Liver (tissue), 9 donors: Measurements from ENCODE around the gene CADM2. TPM values are rescaled to one million over a fixed set of nuclear protein-coding genes. Genes with fewer than 3 reads are reported as not detected.

Experiments
- DNase-seq: peaks from one replicate; pipeline ENCODE4 v3.0.0-alpha.2; 2017; ENCODE audit warnings: low spot score
- H3K27ac ChIP-seq, 2 donors: one replicate each; pipeline ENCODE4 v1.7.0; 2013; ENCODE audit warnings: inconsistent platforms in 2 of 2, low read length in 2 of 2, control low read depth in 1 of 2, low read depth in 1 of 2, mild to moderate bottlenecking in 1 of 2
- H3K27me3 ChIP-seq, 4 donors: one replicate each; pipeline versions ENCODE4 v1.6.1 to v1.7.0; 2013; ENCODE audit warnings: low read length in 3 of 4, inconsistent platforms in 1 of 4, mild to moderate bottlenecking in 1 of 4, moderate library complexity in 1 of 4; ENCODE audit not compliant: control insufficient read depth in 4 of 4, insufficient read depth in 4 of 4
- H3K36me3 ChIP-seq, 4 donors: one replicate each; pipeline versions ENCODE4 v1.6.1 to v1.7.0; 2013; ENCODE audit warnings: low read length in 3 of 4, mild to moderate bottlenecking in 3 of 4, low read depth in 1 of 4, moderate library complexity in 1 of 4; ENCODE audit not compliant: control insufficient read depth in 4 of 4, insufficient read depth in 3 of 4
- H3K4me1 ChIP-seq, 4 donors: one replicate each; pipeline versions ENCODE4 v1.6.1 to v1.7.0; 2013; ENCODE audit warnings: low read length in 3 of 4, mild to moderate bottlenecking in 3 of 4, moderate library complexity in 1 of 4; ENCODE audit not compliant: control insufficient read depth in 4 of 4, insufficient read depth in 4 of 4
- H3K4me3 ChIP-seq, 3 donors: one replicate each; pipeline versions ENCODE4 v1.6.1 to v1.7.0; 2013; ENCODE audit warnings: low read length in 3 of 3, control low read depth in 1 of 3, low read depth in 1 of 3, mild to moderate bottlenecking in 1 of 3
- H3K9ac ChIP-seq, 2 donors: one replicate each; pipeline ENCODE4 v1.7.0; 2013; ENCODE audit warnings: low read length in 2 of 2, mild to moderate bottlenecking in 2 of 2, moderate library complexity in 2 of 2, control low read depth in 1 of 2, low read depth in 1 of 2
- H3K9me3 ChIP-seq, 4 donors: one replicate each; pipeline versions ENCODE4 v1.6.1 to v1.7.0; 2013; ENCODE audit warnings: low read length in 3 of 4; ENCODE audit not compliant: control insufficient read depth in 4 of 4
- ATF3 ChIP-seq: IDR thresholded peaks from 2 replicates; pipeline ENCODE4 v1.6.1; 2016; ENCODE audit warnings: antibody characterized with exemption
- EGR1 ChIP-seq, 2 donors: IDR thresholded peaks; 2 replicates each; pipeline ENCODE4 v1.6.1; 2016 to 2018; ENCODE audit warnings: antibody characterized with exemption in 2 of 2, low read depth in 2 of 2
- FOXA1 ChIP-seq: IDR thresholded peaks from 2 replicates; pipeline ENCODE4 v1.6.1; 2016; ENCODE audit warnings: antibody characterized with exemption
- FOXA2 ChIP-seq: IDR thresholded peaks from 2 replicates; pipeline ENCODE4 v1.6.1; 2016; ENCODE audit warnings: antibody characterized with exemption
- GABPA ChIP-seq, 2 donors: IDR thresholded peaks in 1 of 2; conservative IDR thresholded peaks in 1 of 2; 2 replicates each; pipeline ENCODE4 v1.6.1; 2016; ENCODE audit warnings: antibody characterized with exemption in 2 of 2, mild to moderate bottlenecking in 1 of 2, moderate library complexity in 1 of 2
- HNF4A ChIP-seq, 2 donors: conservative IDR thresholded peaks; 2 replicates each; pipeline ENCODE4 v1.6.1; 2016; ENCODE audit warnings: antibody characterized with exemption in 2 of 2, mild to moderate bottlenecking in 2 of 2
- HNF4G ChIP-seq: IDR thresholded peaks from 2 replicates; pipeline ENCODE4 v1.6.1; 2016; ENCODE audit warnings: antibody characterized with exemption
- JUND ChIP-seq, 2 donors: IDR thresholded peaks; 2 replicates each; pipeline ENCODE4 v1.6.1; 2016; ENCODE audit warnings: antibody characterized with exemption in 2 of 2
- NR2F2 ChIP-seq: IDR thresholded peaks from 2 replicates; pipeline ENCODE4 v1.6.1; 2016; ENCODE audit warnings: antibody characterized with exemption
- RAD21 ChIP-seq, 2 donors: IDR thresholded peaks; 2 replicates each; pipeline ENCODE4 v1.6.1; 2016; ENCODE audit warnings: antibody characterized with exemption in 2 of 2, mild to moderate bottlenecking in 2 of 2
- REST ChIP-seq: IDR thresholded peaks from 2 replicates; pipeline ENCODE4 v1.6.1; 2016; ENCODE audit warnings: antibody characterized with exemption, mild to moderate bottlenecking
- RXRA ChIP-seq, 2 donors: IDR thresholded peaks; 2 replicates each; pipeline ENCODE4 v1.6.1; 2017 to 2018; ENCODE audit warnings: antibody characterized with exemption in 2 of 2, mild to moderate bottlenecking in 1 of 2
- SP1 ChIP-seq: IDR thresholded peaks from 2 replicates; pipeline ENCODE4 v1.6.1; 2018; ENCODE audit warnings: antibody characterized with exemption, mild to moderate bottlenecking
- TAF1 ChIP-seq: conservative IDR thresholded peaks from 2 replicates; pipeline ENCODE4 v1.6.1; 2016; ENCODE audit warnings: antibody characterized with exemption, mild to moderate bottlenecking
- YY1 ChIP-seq: IDR thresholded peaks from 2 replicates; pipeline ENCODE4 v1.6.1; 2016; ENCODE audit warnings: antibody characterized with exemption, mild to moderate bottlenecking
- WGBS: extraction: QIAGEN DNeasy Blood & Tissue Kit; methylation state at CpG from one replicate; pipeline ENCODE4 v1.1.7; 2013; 5-methylcytosine and 5-hydroxymethylcytosine counted together
- polyA plus RNA-seq, 2 donors: library from polyadenylated mRNA; stranded (reverse) in 1 of 2; unstranded in 1 of 2; fragments of 200-250 nt in 1 of 2; fragments of >200 nt in 1 of 2; fragmentation: Nextera tagmentation in 1 of 2; extraction: Ambion mirVana in 1 of 2; gene quantifications; one replicate each; pipeline versions ENCODE4 v1.2.1 to v1.2.3, GENCODE V29; 2013 to 2015
- total RNA-seq, 2 donors: library from RNA; depleted of rRNA; stranded (reverse); fragments of >200 nt; gene quantifications; one replicate each; pipeline ENCODE4 v1.2.3, GENCODE V29; 2014
- TF ChIP-seq, protein P1 (sequence below): IDR thresholded peaks from 2 replicates; pipeline ENCODE4 v1.6.1; 2016; ENCODE audit warnings: antibody characterized with exemption
- TF ChIP-seq, protein P2 (sequence below): IDR thresholded peaks from 2 replicates; pipeline ENCODE4 v1.6.1; 2016; ENCODE audit warnings: antibody characterized with exemption
- TF ChIP-seq, protein P3 (sequence below): fragments of 150-350 bp; IDR thresholded peaks from 2 replicates; pipeline ENCODE4 v1.5.1; 2017; ENCODE audit warnings: improper control_type of control experiment, low read depth, low read length; ENCODE audit not compliant: missing input control
- donor health status: healthy.
- donor health status: healthy.
- donor health status: healthy.
- donor health status: healthy.
- donor health status: healthy.

CADM2 gene
- total and polyA plus RNA-seq, 4 donors: 0.35 to 0.92 (median 0.51) TPM

- WGBS: 63% methylated on average over 4 of the region's 4 CpGs
- no peaks in the 10 kb centered on the region for H3K4me1 ChIP-seq
- H3K9me3 ChIP-seq: no peaks in the 10 kb centered on the region
- H3K9ac ChIP-seq: no peak overlapping the region
- no peaks in the 10 kb centered on the region for H3K27me3 ChIP-seq
- no peak for DNase-seq
- H3K36me3 ChIP-seq: no peaks in the 10 kb centered on the region
- no peak overlapping the region for H3K27ac ChIP-seq
- no peak overlapping the region for H3K4me3 ChIP-seq
- no peak for TF ChIP-seq FOXA1
- TF ChIP-seq FOXA2: no peak
- no peak for TF ChIP-seq EGR1 (IDR thresholded peaks at IDR 0.05; ENCODE audit: low read depth in 2 of 2)
- TF ChIP-seq ATF3: no peak
- TF ChIP-seq REST: no peak
- no peak for TF ChIP-seq RAD21 (IDR thresholded peaks at IDR 0.05)
- TF ChIP-seq, protein P1, sequence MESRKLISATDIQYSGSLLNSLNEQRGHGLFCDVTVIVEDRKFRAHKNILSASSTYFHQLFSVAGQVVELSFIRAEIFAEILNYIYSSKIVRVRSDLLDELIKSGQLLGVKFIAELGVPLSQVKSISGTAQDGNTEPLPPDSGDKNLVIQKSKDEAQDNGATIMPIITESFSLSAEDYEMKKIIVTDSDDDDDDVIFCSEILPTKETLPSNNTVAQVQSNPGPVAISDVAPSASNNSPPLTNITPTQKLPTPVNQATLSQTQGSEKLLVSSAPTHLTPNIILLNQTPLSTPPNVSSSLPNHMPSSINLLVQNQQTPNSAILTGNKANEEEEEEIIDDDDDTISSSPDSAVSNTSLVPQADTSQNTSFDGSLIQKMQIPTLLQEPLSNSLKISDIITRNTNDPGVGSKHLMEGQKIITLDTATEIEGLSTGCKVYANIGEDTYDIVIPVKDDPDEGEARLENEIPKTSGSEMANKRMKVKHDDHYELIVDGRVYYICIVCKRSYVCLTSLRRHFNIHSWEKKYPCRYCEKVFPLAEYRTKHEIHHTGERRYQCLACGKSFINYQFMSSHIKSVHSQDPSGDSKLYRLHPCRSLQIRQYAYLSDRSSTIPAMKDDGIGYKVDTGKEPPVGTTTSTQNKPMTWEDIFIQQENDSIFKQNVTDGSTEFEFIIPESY: no peak
- no peak for TF ChIP-seq NR2F2
These were observed 467.3 kb downstream of the CADM2 start for GRCh38 chr3:85426121-85426520.

DNA sequence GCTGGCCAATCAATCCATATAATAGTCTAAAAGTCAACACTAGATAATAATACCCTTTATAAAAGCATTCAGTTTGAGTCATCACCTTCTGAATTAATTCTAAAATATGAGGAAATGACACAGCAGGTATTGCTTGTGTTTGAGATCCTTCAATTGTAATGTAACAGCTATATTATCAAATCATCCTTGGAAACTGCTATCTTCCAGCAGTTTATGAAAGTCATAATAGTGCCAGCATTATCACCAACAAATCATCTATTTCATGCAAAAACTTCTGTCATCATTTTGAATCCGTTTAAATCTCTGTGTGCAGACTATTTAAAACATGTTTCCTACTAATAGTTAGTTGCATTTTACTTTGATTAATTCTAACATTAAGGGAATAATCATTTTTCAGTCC is 468.7 kb downstream of the CADM2 start:
- TF ChIP-seq, protein P2, sequence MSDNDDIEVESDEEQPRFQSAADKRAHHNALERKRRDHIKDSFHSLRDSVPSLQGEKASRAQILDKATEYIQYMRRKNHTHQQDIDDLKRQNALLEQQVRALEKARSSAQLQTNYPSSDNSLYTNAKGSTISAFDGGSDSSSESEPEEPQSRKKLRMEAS: no peak
- TF ChIP-seq RXRA (IDR thresholded peaks at IDR 0.05): no peak
- no peak for TF ChIP-seq HNF4A (conservative IDR thresholded peaks at IDR 0.05)
- no peak for TF ChIP-seq YY1
- TF ChIP-seq FOXA2: no peak
- TF ChIP-seq FOXA1: no peak
- TF ChIP-seq JUND (IDR thresholded peaks at IDR 0.05): no peak
- TF ChIP-seq, protein P1: no peak
- TF ChIP-seq TAF1: no peak
- no peak for TF ChIP-seq HNF4G
- no peak for TF ChIP-seq NR2F2
- no peak for TF ChIP-seq ATF3
- no peak for TF ChIP-seq RAD21 (IDR thresholded peaks at IDR 0.05)
- TF ChIP-seq, protein P3, sequence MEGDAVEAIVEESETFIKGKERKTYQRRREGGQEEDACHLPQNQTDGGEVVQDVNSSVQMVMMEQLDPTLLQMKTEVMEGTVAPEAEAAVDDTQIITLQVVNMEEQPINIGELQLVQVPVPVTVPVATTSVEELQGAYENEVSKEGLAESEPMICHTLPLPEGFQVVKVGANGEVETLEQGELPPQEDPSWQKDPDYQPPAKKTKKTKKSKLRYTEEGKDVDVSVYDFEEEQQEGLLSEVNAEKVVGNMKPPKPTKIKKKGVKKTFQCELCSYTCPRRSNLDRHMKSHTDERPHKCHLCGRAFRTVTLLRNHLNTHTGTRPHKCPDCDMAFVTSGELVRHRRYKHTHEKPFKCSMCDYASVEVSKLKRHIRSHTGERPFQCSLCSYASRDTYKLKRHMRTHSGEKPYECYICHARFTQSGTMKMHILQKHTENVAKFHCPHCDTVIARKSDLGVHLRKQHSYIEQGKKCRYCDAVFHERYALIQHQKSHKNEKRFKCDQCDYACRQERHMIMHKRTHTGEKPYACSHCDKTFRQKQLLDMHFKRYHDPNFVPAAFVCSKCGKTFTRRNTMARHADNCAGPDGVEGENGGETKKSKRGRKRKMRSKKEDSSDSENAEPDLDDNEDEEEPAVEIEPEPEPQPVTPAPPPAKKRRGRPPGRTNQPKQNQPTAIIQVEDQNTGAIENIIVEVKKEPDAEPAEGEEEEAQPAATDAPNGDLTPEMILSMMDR: no peak
- no peak for TF ChIP-seq SP1
- TF ChIP-seq GABPA (IDR thresholded peaks at IDR 0.05 in 1 of 2, conservative IDR thresholded peaks at IDR 0.05 in 1 of 2): no peak
- TF ChIP-seq EGR1 (IDR thresholded peaks at IDR 0.05; ENCODE audit: low read depth in 2 of 2): no peak
- TF ChIP-seq REST: no peak
- 41% methylated on average over 1 of the region's 1 CpG for WGBS

More for the DNA sequence above, 468.7 kb downstream of the CADM2 start:
- H3K4me1 ChIP-seq: no peaks in the 10 kb centered on the region
- no peak for DNase-seq
- no peaks in the 10 kb centered on the region for H3K9me3 ChIP-seq
- no peaks in the 10 kb centered on the region for H3K36me3 ChIP-seq
- no peak overlapping the region for H3K4me3 ChIP-seq
- no peak overlapping the region for H3K9ac ChIP-seq
- H3K27me3 ChIP-seq: no peaks in the 10 kb centered on the region
- H3K27ac ChIP-seq: no peak overlapping the region
